WTC11 (cell line): ENCODE data around the gene PTPRK. TPM values are rescaled to one million over a fixed set of nuclear protein-coding genes. Genes with fewer than 3 reads are reported as not detected.

Experiments used
- ATAC-seq: fragments of 200-7000 bp; cut with Tn5 transposase; 2 replicates; pipeline ENCODE4 v1.10.0; 2021; ENCODE audit warnings: mild to moderate bottlenecking, moderate library complexity
- CTCF ChIA-PET: fragments of 300-600 bp; sonication (Branson Sonifier 250); formaldehyde crosslinking; loops from one replicate; lab custom pipeline; 2021; ENCODE audit warnings: antibody characterized with exemption; lab: Charles Lee
- POLR2A ChIA-PET: fragments of 350-600 bp; sonication (Branson Sonifier 250); formaldehyde crosslinking; loops from one replicate; lab custom pipeline; 2021; ENCODE audit warnings: antibody characterized with exemption; lab: Charles Lee
- DNase-seq: peaks from one replicate; pipeline ENCODE4 v3.0.0; 2021; ENCODE audit warnings: low spot score
- H3K27ac Mint-ChIP-seq: 2 replicates; pipeline ENCODE4 v1.8.0; 2021; ENCODE audit warnings: mixed read lengths
- H3K27me3 Mint-ChIP-seq: 2 replicates; pipeline ENCODE4 v1.8.0; 2021; ENCODE audit warnings: low read depth, mild to moderate bottlenecking, moderate library complexity, mixed read lengths
- H3K36me3 Mint-ChIP-seq: 2 replicates; pipeline ENCODE4 v1.8.0; 2021; ENCODE audit warnings: mixed read lengths
- H3K4me1 Mint-ChIP-seq: 2 replicates; pipeline ENCODE4 v1.8.0; 2022; ENCODE audit warnings: mixed read lengths
- H3K4me3 Mint-ChIP-seq: 2 replicates; pipeline ENCODE4 v1.8.0; 2021; ENCODE audit warnings: mild to moderate bottlenecking, moderate library complexity, mixed read lengths
- H3K9me3 Mint-ChIP-seq: 2 replicates; pipeline ENCODE4 v1.8.0; 2021; ENCODE audit warnings: mixed read lengths
- CBFB ChIP-seq: sonication (generic); formaldehyde crosslinking; IDR thresholded peaks from 2 replicates; pipeline ENCODE4 v1.8.1; 2022; ENCODE audit warnings: mild to moderate bottlenecking, low read depth, missing genetic modification reagents
- ETV6 ChIP-seq: sonication (generic); formaldehyde crosslinking; IDR thresholded peaks from 2 replicates; pipeline ENCODE4 v1.8.1; 2022; ENCODE audit warnings: mild to moderate bottlenecking, missing genetic modification reagents
- FOXJ3 ChIP-seq: sonication (generic); formaldehyde crosslinking; IDR thresholded peaks from 2 replicates; pipeline ENCODE4 v1.9.0; 2021; ENCODE audit warnings: missing genetic modification reagents, mild to moderate bottlenecking, borderline replicate concordance
- FOXK1 ChIP-seq: sonication (generic); formaldehyde crosslinking; IDR thresholded peaks from 2 replicates; pipeline ENCODE4 v1.8.0; 2022; ENCODE audit warnings: mild to moderate bottlenecking, moderate library complexity, missing genetic modification reagents
- IRF2 ChIP-seq: sonication (generic); formaldehyde crosslinking; IDR thresholded peaks from 2 replicates; pipeline ENCODE4 v1.8.0; 2022; ENCODE audit warnings: low read depth, missing genetic modification reagents, borderline replicate concordance
- JAZF1 ChIP-seq: fragments of 250-450 bp; sonication (Bioruptor Pico); IDR thresholded peaks from 2 replicates; pipeline ENCODE4 v1.9.0; 2021; ENCODE audit warnings: moderate library complexity, mild to moderate bottlenecking, inconsistent platforms
- JUN ChIP-seq: sonication (generic); formaldehyde crosslinking; IDR thresholded peaks from 2 replicates; pipeline ENCODE4 v1.8.0; 2023; ENCODE audit warnings: mild to moderate bottlenecking, missing genetic modification reagents
- MXD4 ChIP-seq: fragments of 250-450 bp; sonication (Bioruptor Pico); IDR thresholded peaks from 2 replicates; pipeline ENCODE4 v1.8.0; 2021; ENCODE audit warnings: mild to moderate bottlenecking, moderate library complexity, borderline replicate concordance
- NFE2L1 ChIP-seq: sonication (generic); formaldehyde crosslinking; IDR thresholded peaks from 2 replicates; pipeline ENCODE4 v1.8.1; 2023; ENCODE audit warnings: missing genetic modification reagents
- TCF7 ChIP-seq: sonication (generic); formaldehyde crosslinking; IDR thresholded peaks from 2 replicates; pipeline ENCODE4 v1.8.0; 2022; ENCODE audit warnings: mild to moderate bottlenecking, low read depth, missing genetic modification reagents, moderate library complexity
- ZNF121 ChIP-seq: sonication (generic); formaldehyde crosslinking; IDR thresholded peaks from 2 replicates; pipeline ENCODE4 v1.8.0; 2023; ENCODE audit warnings: missing genetic modification reagents
- ZNF423 ChIP-seq: fragments of 250-450 bp; sonication (Bioruptor Pico); IDR thresholded peaks from 2 replicates; pipeline ENCODE4 v2.1.2; 2022; ENCODE audit warnings: mild to moderate bottlenecking, moderate library complexity
- total RNA-seq: library from RNA; stranded (reverse); gene quantifications from 3 replicates; pipeline ENCODE4 v1.2.3, GENCODE V29; 2021
- TF ChIP-seq, protein P1 (sequence below): sonication (generic); formaldehyde crosslinking; IDR thresholded peaks from 2 replicates; pipeline ENCODE4 v1.8.0; 2023; ENCODE audit warnings: missing genetic modification reagents, mild to moderate bottlenecking, borderline replicate concordance
- TF ChIP-seq, protein P2 (sequence below): sonication (generic); formaldehyde crosslinking; IDR thresholded peaks from 2 replicates; pipeline ENCODE4 v1.8.1; 2023; ENCODE audit warnings: mild to moderate bottlenecking, missing genetic modification reagents, moderate library complexity
- TF ChIP-seq, protein P3 (sequence below): sonication (generic); formaldehyde crosslinking; IDR thresholded peaks from 2 replicates; pipeline ENCODE4 v1.8.1; 2023; ENCODE audit warnings: mild to moderate bottlenecking, missing genetic modification reagents, borderline replicate concordance
- TF ChIP-seq, protein P4 (sequence below): sonication (generic); formaldehyde crosslinking; IDR thresholded peaks from 2 replicates; pipeline ENCODE4 v1.8.1; 2023; ENCODE audit warnings: mild to moderate bottlenecking, missing genetic modification reagents
- TF ChIP-seq, protein P5 (sequence below): sonication (generic); formaldehyde crosslinking; IDR thresholded peaks from 2 replicates; pipeline ENCODE4 v1.8.0; 2022; ENCODE audit warnings: mild to moderate bottlenecking, missing genetic modification reagents
- TF ChIP-seq, protein P6 (sequence below): fragments of 250-450 bp; sonication (Bioruptor Pico); IDR thresholded peaks from 2 replicates; pipeline ENCODE4 v1.9.0; 2021; ENCODE audit warnings: moderate library complexity, mild to moderate bottlenecking, inconsistent platforms, borderline replicate concordance
- TF ChIP-seq, protein P7 (sequence below): sonication (generic); formaldehyde crosslinking; IDR thresholded peaks from 2 replicates; pipeline ENCODE4 v1.8.1; 2023; ENCODE audit warnings: mild to moderate bottlenecking, moderate library complexity, missing genetic modification reagents

PTPRK gene
- total RNA-seq, 1 experiment from 2014 or later, result 44.8 TPM

DNA sequence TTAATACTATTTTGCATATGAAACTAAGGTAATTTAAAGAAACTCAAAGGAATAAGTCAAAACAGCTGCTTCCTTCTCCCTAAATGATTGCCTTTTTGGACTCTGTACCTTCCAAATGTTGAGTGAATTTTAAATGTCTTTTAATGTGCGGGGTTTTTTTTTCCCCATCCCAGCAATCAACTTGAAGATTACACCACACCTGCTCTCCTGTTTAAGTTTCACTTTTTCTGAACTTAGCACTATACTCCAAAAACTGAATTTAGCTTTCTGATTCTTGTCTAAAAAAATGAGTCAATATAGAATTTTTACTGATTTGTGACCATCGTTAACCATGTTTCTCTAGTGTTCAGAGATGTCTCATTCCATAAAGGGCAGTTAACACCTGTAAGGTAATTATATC, 398.8 kb downstream of the PTPRK start:
- no peak overlapping the region for H3K4me3 Mint-ChIP-seq
- no peaks in the 10 kb centered on the region for H3K9me3 Mint-ChIP-seq
- H3K4me1 Mint-ChIP-seq, result no peaks in the 10 kb centered on the region
- H3K27ac Mint-ChIP-seq, result no peak overlapping the region
- POLR2A ChIA-PET, result no interaction called here
- H3K36me3 Mint-ChIP-seq, result no peaks in the 10 kb centered on the region
- ATAC-seq (no peak), DNase-seq (no peak)
- TF ChIP-seq FOXK1 (CRISPR knock-in tag) (no peak), ZNF423 (CRISPR knock-in tag) (no peak), ZNF121 (CRISPR knock-in tag) (no peak), JUN (no peak), IRF2 (CRISPR knock-in tag) (no peak), TCF7 (CRISPR knock-in tag) (no peak), FOXJ3 (no peak), ETV6 (no peak), JAZF1 (no peak)
- TF ChIP-seq, protein P1, sequence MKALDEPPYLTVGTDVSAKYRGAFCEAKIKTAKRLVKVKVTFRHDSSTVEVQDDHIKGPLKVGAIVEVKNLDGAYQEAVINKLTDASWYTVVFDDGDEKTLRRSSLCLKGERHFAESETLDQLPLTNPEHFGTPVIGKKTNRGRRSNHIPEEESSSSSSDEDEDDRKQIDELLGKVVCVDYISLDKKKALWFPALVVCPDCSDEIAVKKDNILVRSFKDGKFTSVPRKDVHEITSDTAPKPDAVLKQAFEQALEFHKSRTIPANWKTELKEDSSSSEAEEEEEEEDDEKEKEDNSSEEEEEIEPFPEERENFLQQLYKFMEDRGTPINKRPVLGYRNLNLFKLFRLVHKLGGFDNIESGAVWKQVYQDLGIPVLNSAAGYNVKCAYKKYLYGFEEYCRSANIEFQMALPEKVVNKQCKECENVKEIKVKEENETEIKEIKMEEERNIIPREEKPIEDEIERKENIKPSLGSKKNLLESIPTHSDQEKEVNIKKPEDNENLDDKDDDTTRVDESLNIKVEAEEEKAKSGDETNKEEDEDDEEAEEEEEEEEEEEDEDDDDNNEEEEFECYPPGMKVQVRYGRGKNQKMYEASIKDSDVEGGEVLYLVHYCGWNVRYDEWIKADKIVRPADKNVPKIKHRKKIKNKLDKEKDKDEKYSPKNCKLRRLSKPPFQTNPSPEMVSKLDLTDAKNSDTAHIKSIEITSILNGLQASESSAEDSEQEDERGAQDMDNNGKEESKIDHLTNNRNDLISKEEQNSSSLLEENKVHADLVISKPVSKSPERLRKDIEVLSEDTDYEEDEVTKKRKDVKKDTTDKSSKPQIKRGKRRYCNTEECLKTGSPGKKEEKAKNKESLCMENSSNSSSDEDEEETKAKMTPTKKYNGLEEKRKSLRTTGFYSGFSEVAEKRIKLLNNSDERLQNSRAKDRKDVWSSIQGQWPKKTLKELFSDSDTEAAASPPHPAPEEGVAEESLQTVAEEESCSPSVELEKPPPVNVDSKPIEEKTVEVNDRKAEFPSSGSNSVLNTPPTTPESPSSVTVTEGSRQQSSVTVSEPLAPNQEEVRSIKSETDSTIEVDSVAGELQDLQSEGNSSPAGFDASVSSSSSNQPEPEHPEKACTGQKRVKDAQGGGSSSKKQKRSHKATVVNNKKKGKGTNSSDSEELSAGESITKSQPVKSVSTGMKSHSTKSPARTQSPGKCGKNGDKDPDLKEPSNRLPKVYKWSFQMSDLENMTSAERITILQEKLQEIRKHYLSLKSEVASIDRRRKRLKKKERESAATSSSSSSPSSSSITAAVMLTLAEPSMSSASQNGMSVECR (CRISPR knock-in tag), result no peak
- TF ChIP-seq, protein P2, sequence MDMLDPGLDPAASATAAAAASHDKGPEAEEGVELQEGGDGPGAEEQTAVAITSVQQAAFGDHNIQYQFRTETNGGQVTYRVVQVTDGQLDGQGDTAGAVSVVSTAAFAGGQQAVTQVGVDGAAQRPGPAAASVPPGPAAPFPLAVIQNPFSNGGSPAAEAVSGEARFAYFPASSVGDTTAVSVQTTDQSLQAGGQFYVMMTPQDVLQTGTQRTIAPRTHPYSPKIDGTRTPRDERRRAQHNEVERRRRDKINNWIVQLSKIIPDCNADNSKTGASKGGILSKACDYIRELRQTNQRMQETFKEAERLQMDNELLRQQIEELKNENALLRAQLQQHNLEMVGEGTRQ (CRISPR knock-in tag), result no peak
- CTCF ChIA-PET, result no interaction called here
- H3K27me3 Mint-ChIP-seq, result no peaks in the 10 kb centered on the region

DNA sequence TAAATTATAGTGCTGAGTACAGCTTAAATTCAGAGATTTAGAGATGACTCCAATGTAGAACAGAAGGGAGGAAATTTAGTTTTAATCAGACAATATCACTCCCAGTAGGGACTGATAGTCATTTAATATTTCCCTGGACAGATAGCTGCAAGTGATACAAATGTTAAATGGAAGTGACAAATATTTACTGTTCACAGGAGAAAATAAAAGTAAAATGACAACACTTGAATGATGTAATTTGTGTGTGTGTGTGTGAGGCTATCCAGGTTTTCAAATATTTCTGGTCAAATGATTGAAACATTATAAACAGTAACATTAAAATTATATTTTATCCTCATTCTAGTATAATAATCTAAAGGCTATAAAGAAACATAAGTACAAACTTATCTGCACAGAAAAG, 399.2 kb downstream of the PTPRK start:
- Mint-ChIP-seq H3K36me3 (no peaks in the 10 kb centered on the region), H3K4me3 (no peak overlapping the region), H3K27me3 (no peaks in the 10 kb centered on the region), H3K9me3 (no peaks in the 10 kb centered on the region), H3K27ac (no peak overlapping the region)
- CTCF ChIA-PET, result no interaction called here
- POLR2A ChIA-PET, result no interaction called here
- DNase-seq, result no peak
- TF ChIP-seq MXD4 (CRISPR knock-in tag) (no peak), CBFB (CRISPR knock-in tag) (no peak), NFE2L1 (CRISPR knock-in tag) (no peak), ZNF121 (CRISPR knock-in tag) (no peak)
- TF ChIP-seq, protein P3, sequence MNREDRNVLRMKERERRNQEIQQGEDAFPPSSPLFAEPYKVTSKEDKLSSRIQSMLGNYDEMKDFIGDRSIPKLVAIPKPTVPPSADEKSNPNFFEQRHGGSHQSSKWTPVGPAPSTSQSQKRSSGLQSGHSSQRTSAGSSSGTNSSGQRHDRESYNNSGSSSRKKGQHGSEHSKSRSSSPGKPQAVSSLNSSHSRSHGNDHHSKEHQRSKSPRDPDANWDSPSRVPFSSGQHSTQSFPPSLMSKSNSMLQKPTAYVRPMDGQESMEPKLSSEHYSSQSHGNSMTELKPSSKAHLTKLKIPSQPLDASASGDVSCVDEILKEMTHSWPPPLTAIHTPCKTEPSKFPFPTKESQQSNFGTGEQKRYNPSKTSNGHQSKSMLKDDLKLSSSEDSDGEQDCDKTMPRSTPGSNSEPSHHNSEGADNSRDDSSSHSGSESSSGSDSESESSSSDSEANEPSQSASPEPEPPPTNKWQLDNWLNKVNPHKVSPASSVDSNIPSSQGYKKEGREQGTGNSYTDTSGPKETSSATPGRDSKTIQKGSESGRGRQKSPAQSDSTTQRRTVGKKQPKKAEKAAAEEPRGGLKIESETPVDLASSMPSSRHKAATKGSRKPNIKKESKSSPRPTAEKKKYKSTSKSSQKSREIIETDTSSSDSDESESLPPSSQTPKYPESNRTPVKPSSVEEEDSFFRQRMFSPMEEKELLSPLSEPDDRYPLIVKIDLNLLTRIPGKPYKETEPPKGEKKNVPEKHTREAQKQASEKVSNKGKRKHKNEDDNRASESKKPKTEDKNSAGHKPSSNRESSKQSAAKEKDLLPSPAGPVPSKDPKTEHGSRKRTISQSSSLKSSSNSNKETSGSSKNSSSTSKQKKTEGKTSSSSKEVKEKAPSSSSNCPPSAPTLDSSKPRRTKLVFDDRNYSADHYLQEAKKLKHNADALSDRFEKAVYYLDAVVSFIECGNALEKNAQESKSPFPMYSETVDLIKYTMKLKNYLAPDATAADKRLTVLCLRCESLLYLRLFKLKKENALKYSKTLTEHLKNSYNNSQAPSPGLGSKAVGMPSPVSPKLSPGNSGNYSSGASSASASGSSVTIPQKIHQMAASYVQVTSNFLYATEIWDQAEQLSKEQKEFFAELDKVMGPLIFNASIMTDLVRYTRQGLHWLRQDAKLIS, result no peak
- TF ChIP-seq, protein P4, sequence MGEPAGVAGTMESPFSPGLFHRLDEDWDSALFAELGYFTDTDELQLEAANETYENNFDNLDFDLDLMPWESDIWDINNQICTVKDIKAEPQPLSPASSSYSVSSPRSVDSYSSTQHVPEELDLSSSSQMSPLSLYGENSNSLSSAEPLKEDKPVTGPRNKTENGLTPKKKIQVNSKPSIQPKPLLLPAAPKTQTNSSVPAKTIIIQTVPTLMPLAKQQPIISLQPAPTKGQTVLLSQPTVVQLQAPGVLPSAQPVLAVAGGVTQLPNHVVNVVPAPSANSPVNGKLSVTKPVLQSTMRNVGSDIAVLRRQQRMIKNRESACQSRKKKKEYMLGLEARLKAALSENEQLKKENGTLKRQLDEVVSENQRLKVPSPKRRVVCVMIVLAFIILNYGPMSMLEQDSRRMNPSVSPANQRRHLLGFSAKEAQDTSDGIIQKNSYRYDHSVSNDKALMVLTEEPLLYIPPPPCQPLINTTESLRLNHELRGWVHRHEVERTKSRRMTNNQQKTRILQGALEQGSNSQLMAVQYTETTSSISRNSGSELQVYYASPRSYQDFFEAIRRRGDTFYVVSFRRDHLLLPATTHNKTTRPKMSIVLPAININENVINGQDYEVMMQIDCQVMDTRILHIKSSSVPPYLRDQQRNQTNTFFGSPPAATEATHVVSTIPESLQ (CRISPR knock-in tag), result no peak
- TF ChIP-seq, protein P5, sequence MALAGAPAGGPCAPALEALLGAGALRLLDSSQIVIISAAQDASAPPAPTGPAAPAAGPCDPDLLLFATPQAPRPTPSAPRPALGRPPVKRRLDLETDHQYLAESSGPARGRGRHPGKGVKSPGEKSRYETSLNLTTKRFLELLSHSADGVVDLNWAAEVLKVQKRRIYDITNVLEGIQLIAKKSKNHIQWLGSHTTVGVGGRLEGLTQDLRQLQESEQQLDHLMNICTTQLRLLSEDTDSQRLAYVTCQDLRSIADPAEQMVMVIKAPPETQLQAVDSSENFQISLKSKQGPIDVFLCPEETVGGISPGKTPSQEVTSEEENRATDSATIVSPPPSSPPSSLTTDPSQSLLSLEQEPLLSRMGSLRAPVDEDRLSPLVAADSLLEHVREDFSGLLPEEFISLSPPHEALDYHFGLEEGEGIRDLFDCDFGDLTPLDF, result no peak
- TF ChIP-seq, protein P6, sequence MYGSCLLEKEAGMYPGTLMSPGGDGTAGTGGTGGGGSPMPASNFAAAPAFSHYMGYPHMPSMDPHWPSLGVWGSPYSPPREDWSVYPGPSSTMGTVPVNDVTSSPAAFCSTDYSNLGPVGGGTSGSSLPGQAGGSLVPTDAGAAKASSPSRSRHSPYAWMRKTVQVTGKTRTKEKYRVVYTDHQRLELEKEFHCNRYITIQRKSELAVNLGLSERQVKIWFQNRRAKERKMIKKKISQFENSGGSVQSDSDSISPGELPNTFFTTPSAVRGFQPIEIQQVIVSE, result no peak
- TF ChIP-seq, protein P7, sequence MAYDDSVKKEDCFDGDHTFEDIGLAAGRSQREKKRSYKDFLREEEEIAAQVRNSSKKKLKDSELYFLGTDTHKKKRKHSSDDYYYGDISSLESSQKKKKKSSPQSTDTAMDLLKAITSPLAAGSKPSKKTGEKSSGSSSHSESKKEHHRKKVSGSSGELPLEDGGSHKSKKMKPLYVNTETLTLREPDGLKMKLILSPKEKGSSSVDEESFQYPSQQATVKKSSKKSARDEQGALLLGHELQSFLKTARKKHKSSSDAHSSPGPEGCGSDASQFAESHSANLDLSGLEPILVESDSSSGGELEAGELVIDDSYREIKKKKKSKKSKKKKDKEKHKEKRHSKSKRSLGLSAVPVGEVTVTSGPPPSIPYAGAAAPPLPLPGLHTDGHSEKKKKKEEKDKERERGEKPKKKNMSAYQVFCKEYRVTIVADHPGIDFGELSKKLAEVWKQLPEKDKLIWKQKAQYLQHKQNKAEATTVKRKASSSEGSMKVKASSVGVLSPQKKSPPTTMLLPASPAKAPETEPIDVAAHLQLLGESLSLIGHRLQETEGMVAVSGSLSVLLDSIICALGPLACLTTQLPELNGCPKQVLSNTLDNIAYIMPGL (CRISPR knock-in tag), result no peak
- TF ChIP-seq, all 79 proteins: peak for 0
- ATAC-seq, result no peak
- H3K4me1 Mint-ChIP-seq, result no peaks in the 10 kb centered on the region
